ENCODE results near the gene MYL6B.

Gene MYL6B

GRCh38 chr12:56165369-56165768 is 13.0 kb downstream of the MYL6B start:
- Histone ChIP-seq H3K9me3 (ENCODE audit: control insufficient read depth, insufficient read depth, low read length) (no peaks in the 10 kb centered on the region), H3K4me2 (ENCODE audit: low read length) (no peak overlapping the region), H4K20me1 (ENCODE audit: control insufficient read depth, insufficient read depth, low read depth, low read length) (no peaks in the 10 kb centered on the region), H3F3A (ENCODE audit: control insufficient read depth, insufficient read depth) (peaks cover 36% of the 10 kb centered on the region), H3K36me3 (ENCODE audit: control insufficient read depth, low read length) (peaks cover 85% of the 10 kb centered on the region), H3K79me2 (ENCODE audit: control insufficient read depth, low read length) (peaks cover 11% of the 10 kb centered on the region), H3K27ac (ENCODE audit: low read depth, low read length) (no peak overlapping the region), H3K4me3 (ENCODE audit: low read length) (no peak overlapping the region), H3K27me3 (ENCODE audit: control insufficient read depth, low read length) (no peaks in the 10 kb centered on the region), H3K9me2 (replicated peaks; ENCODE audit: control insufficient read depth, low read length) (no peaks in the 10 kb centered on the region), H3K4me1 (ENCODE audit: control insufficient read depth, low read length) (peaks cover 11% of the 10 kb centered on the region)
- TF ChIP-seq CTCF (IDR thresholded peaks at IDR 0.05; ENCODE audit: low read depth, low read length, poor library complexity, severe bottlenecking) (no peak), EZH2phosphoT487 (IDR thresholded peaks at IDR 0.05; ENCODE audit: borderline replicate concordance, low read length) (no peak)

GRCh38 chr12:56169229-56169759 is 16.9 kb downstream of the MYL6B start:
- no peaks in the 10 kb centered on the region for H3K79me2 ChIP-seq (ENCODE audit: control insufficient read depth, low read length)
- no peaks in the 10 kb centered on the region for H4K20me1 ChIP-seq (ENCODE audit: control insufficient read depth, insufficient read depth, low read depth, low read length)
- TF ChIP-seq CTCF (IDR thresholded peaks at IDR 0.05; ENCODE audit: low read depth, low read length, poor library complexity, severe bottlenecking) = no peak
- TF ChIP-seq EZH2phosphoT487 (IDR thresholded peaks at IDR 0.05; ENCODE audit: borderline replicate concordance, low read length) = no peak
- no peaks in the 10 kb centered on the region for H3K9me3 ChIP-seq (ENCODE audit: control insufficient read depth, insufficient read depth, low read length)
- peaks cover 85% of the 10 kb centered on the region for H3K36me3 ChIP-seq (ENCODE audit: control insufficient read depth, low read length)
- no peaks in the 10 kb centered on the region for H3K27me3 ChIP-seq (ENCODE audit: control insufficient read depth, low read length)
- no peak overlapping the region for H3K27ac ChIP-seq (ENCODE audit: low read depth, low read length)
- peaks cover 11% of the 10 kb centered on the region for H3F3A ChIP-seq (ENCODE audit: control insufficient read depth, insufficient read depth)
- no peaks in the 10 kb centered on the region for H3K4me1 ChIP-seq (ENCODE audit: control insufficient read depth, low read length)
- H3K9me2 ChIP-seq (replicated peaks; ENCODE audit: control insufficient read depth, low read length) = no peaks in the 10 kb centered on the region
- no peak overlapping the region for H3K4me2 ChIP-seq (ENCODE audit: low read length)
- H3K4me3 ChIP-seq (ENCODE audit: low read length) = no peak overlapping the region

- H4K20me1 ChIP-seq (ENCODE audit: control insufficient read depth, insufficient read depth, low read depth, low read length) = no peaks in the 10 kb centered on the region
- no peaks in the 10 kb centered on the region for H3K9me3 ChIP-seq (ENCODE audit: control insufficient read depth, insufficient read depth, low read length)
- TF ChIP-seq CTCF (IDR thresholded peaks at IDR 0.05; ENCODE audit: low read depth, low read length, poor library complexity, severe bottlenecking) (no peak), EZH2phosphoT487 (IDR thresholded peaks at IDR 0.05; ENCODE audit: borderline replicate concordance, low read length) (no peak)
These were observed 20.5 kb downstream of the MYL6B start for GRCh38 chr12:56172839-56173238.

More at GRCh38 chr12:56172839-56173238, 20.5 kb downstream of the MYL6B start:
- no peaks in the 10 kb centered on the region for H3K4me1 ChIP-seq (ENCODE audit: control insufficient read depth, low read length)
- no peaks in the 10 kb centered on the region for H3K27me3 ChIP-seq (ENCODE audit: control insufficient read depth, low read length)
- H3K36me3 ChIP-seq (ENCODE audit: control insufficient read depth, low read length) = peaks cover 85% of the 10 kb centered on the region
- H3K9me2 ChIP-seq (replicated peaks; ENCODE audit: control insufficient read depth, low read length) = no peaks in the 10 kb centered on the region
- H3K4me3 ChIP-seq (ENCODE audit: low read length) = no peak overlapping the region
- H3F3A ChIP-seq (ENCODE audit: control insufficient read depth, insufficient read depth) = no peaks in the 10 kb centered on the region
- H3K27ac ChIP-seq (ENCODE audit: low read depth, low read length) = no peak overlapping the region
- no peaks in the 10 kb centered on the region for H3K79me2 ChIP-seq (ENCODE audit: control insufficient read depth, low read length)
- no peak overlapping the region for H3K4me2 ChIP-seq (ENCODE audit: low read length)

Data from DOHH2 (cell line).